Lower lobe of right lung (tissue), 2 donors: ENCODE results near the gene PPIL1. TPM values are rescaled to one million over a fixed set of nuclear protein-coding genes. Genes with fewer than 3 reads are reported as not detected.

Source experiments
- ATAC-seq, 2 donors: fragments of 200-7000 bp; cut with Tn5 transposase; one replicate each; pipeline ENCODE4 v1.9.1; 2020 to 2022; ENCODE audit warnings: mild to moderate bottlenecking in 2 of 2, moderate library complexity in 2 of 2
- DNase-seq: peaks from one replicate; pipeline ENCODE4 v3.0.0-alpha.2; 2020
- H3K27ac ChIP-seq: fragments of 200-600 bp; one replicate; pipeline ENCODE4 v1.8.0; 2022
- H3K27me3 ChIP-seq: fragments of 200-600 bp; one replicate; pipeline ENCODE4 v1.8.0; 2022; ENCODE audit warnings: low read depth
- H3K36me3 ChIP-seq: fragments of 200-600 bp; one replicate; pipeline ENCODE4 v1.8.0; 2022; ENCODE audit warnings: mild to moderate bottlenecking
- H3K4me1 ChIP-seq: fragments of 200-600 bp; one replicate; pipeline ENCODE4 v1.8.0; 2022
- H3K4me3 ChIP-seq: fragments of 200-600 bp; one replicate; pipeline ENCODE4 v1.8.0; 2022; ENCODE audit warnings: mild to moderate bottlenecking
- H3K9me3 ChIP-seq: fragments of 200-600 bp; one replicate; pipeline ENCODE4 v1.8.0; 2022
- CTCF ChIP-seq: fragments of 200-600 bp; IDR thresholded peaks from one replicate; pipeline ENCODE4 v1.8.0; 2022; ENCODE audit warnings: antibody characterized with exemption, mild to moderate bottlenecking
- intact Hi-C: fragments of 100-400 bp; cut with DNase I; formaldehyde crosslinking; loops from one replicate; pipeline ENCODE4 v1.11.0; 2022
- total RNA-seq: library from RNA; stranded (reverse); fragmentation: NEBNext Ultra II Directional; extraction: Animal tissue kit (Norgen Biotek cat#: 25700); gene quantifications from one replicate; pipeline ENCODE4 v1.2.1, GENCODE V29; 2021
- donor health status: DM: no; HTN: yes; CAD: no; lungs with severe emphysema.

PPIL1 gene
- total RNA-seq, 1 donor from 2014 or later: 14.4 TPM

- intact Hi-C loops: no loop called here
- H3K4me1 ChIP-seq: no peaks in the 10 kb centered on the region
Observed at GRCh38 chr6:36805917-36806316, 68.7 kb downstream of the PPIL1 start.

GRCh38 chr6:36805096-36805797, 69.4 kb downstream of the PPIL1 start:
- no peak for ATAC-seq
- TF ChIP-seq CTCF: no peak
- Histone ChIP-seq H3K27me3 (no peaks in the 10 kb centered on the region), H3K4me3 (no peak overlapping the region), H3K9me3 (no peaks in the 10 kb centered on the region), H3K27ac (no peak overlapping the region), H3K36me3 (no peaks in the 10 kb centered on the region), H3K4me1 (no peaks in the 10 kb centered on the region)
- intact Hi-C loops: no loop called here
- DNase-seq: no peak

More at GRCh38 chr6:36805917-36806316, 68.7 kb downstream of the PPIL1 start:
- Histone ChIP-seq H3K36me3 (no peaks in the 10 kb centered on the region), H3K27me3 (no peaks in the 10 kb centered on the region), H3K9me3 (no peaks in the 10 kb centered on the region), H3K27ac (no peak overlapping the region), H3K4me3 (no peak overlapping the region)
- TF ChIP-seq CTCF: no peak
- ATAC-seq (no peak), DNase-seq (no peak)

Other genes starting within 250 kb of the PPIL1 start
- 71.0 TPM for gene CDKN1A, start 196.1 kb downstream of the PPIL1 start, total RNA-seq
- 0.95 TPM for gene RAB44, start 177.0 kb downstream of the PPIL1 start, total RNA-seq
- gene CPNE5, start 35.4 kb downstream of the PPIL1 start, total RNA-seq: 2.4 TPM
- 54.7 TPM for gene C6orf89, start 11.1 kb upstream of the PPIL1 start, total RNA-seq
- 11.9 TPM for gene PI16, start 79.9 kb upstream of the PPIL1 start, total RNA-seq
- 194 TPM for gene MTCH1, start 111.4 kb upstream of the PPIL1 start, total RNA-seq
- 103 TPM for gene FGD2, start 130.9 kb upstream of the PPIL1 start, total RNA-seq